Loucy (cell line): ENCODE measurements around the gene PTPN2.

ENCODE experiments used
- H2AFZ ChIP-seq: fragments of 200-600 bp; sonication (generic); 2 replicates; pipeline ENCODE4 v1.6.0; 2016; ENCODE audit warnings: antibody characterized with exemption, mild to moderate bottlenecking, low read length, moderate library complexity
- H3F3A ChIP-seq: fragments of 200-600 bp; 2 replicates; pipeline ENCODE4 v1.6.0; 2016; ENCODE audit warnings: antibody characterized with exemption, low read depth, mild to moderate bottlenecking
- H3K27me3 ChIP-seq: fragments of 200-600 bp; sonication (generic); 2 replicates; pipeline ENCODE4 v1.6.1; 2014; ENCODE audit warnings: low read length, mild to moderate bottlenecking; ENCODE audit not compliant: insufficient read depth, poor library complexity, severe bottlenecking
- H3K36me3 ChIP-seq: fragments of 200-600 bp; sonication (generic); 2 replicates; pipeline ENCODE4 v1.6.1; 2016; ENCODE audit warnings: low read length; ENCODE audit not compliant: insufficient read depth
- H3K4me1 ChIP-seq: fragments of 200-600 bp; sonication (generic); 2 replicates; pipeline ENCODE4 v1.5.1; 2014; ENCODE audit warnings: low read length, mild to moderate bottlenecking; ENCODE audit not compliant: insufficient read depth, poor library complexity, severe bottlenecking
- H3K4me2 ChIP-seq: fragments of 200-600 bp; sonication (generic); 2 replicates; pipeline ENCODE4 v1.6.0; 2014; ENCODE audit warnings: antibody characterized with exemption, low read length, low read depth, mild to moderate bottlenecking; ENCODE audit not compliant: poor library complexity, severe bottlenecking
- H3K4me3 ChIP-seq: fragments of 200-600 bp; sonication (generic); 2 replicates; pipeline ENCODE4 v1.5.1; 2014; ENCODE audit warnings: low read length, mild to moderate bottlenecking, mixed read lengths; ENCODE audit not compliant: poor library complexity, severe bottlenecking
- H3K79me2 ChIP-seq: fragments of 200-600 bp; sonication (generic); 2 replicates; pipeline ENCODE4 v1.6.1; 2014; ENCODE audit warnings: low read length; ENCODE audit not compliant: insufficient read depth
- H3K9ac ChIP-seq: fragments of 200-600 bp; sonication (generic); 2 replicates; pipeline ENCODE4 v1.6.0; 2014; ENCODE audit warnings: mild to moderate bottlenecking, low read depth, low read length, moderate library complexity; ENCODE audit not compliant: poor library complexity, severe bottlenecking
- H3K9me2 ChIP-seq: fragments of 200-600 bp; sonication (generic); replicated peaks from 2 replicates; pipeline ENCODE4 v1.6.1; 2016; ENCODE audit warnings: low read depth, low read length, mixed read lengths
- H3K9me3 ChIP-seq: fragments of 200-600 bp; sonication (generic); 2 replicates; pipeline ENCODE4 v1.6.1; 2014; ENCODE audit warnings: mild to moderate bottlenecking, antibody characterized with exemption, low read length, low read depth; ENCODE audit not compliant: insufficient read depth
- H4K20me1 ChIP-seq: fragments of 200-600 bp; sonication (generic); 2 replicates; pipeline ENCODE4 v1.6.0; 2014; ENCODE audit warnings: antibody characterized with exemption, low read length, mild to moderate bottlenecking; ENCODE audit not compliant: insufficient read depth, poor library complexity, severe bottlenecking
- CTCF ChIP-seq: fragments of 200-600 bp; sonication (generic); conservative IDR thresholded peaks from 2 replicates; pipeline ENCODE4 v1.5.1; 2014; ENCODE audit warnings: mild to moderate bottlenecking, antibody characterized with exemption, low read length
- EZH2phosphoT487 ChIP-seq: fragments of 200-600 bp; IDR thresholded peaks from 2 replicates; pipeline ENCODE4 v1.6.1; 2018; ENCODE audit warnings: antibody characterized with exemption, mild to moderate bottlenecking, moderate library complexity, borderline replicate concordance

PTPN2 gene

DNA sequence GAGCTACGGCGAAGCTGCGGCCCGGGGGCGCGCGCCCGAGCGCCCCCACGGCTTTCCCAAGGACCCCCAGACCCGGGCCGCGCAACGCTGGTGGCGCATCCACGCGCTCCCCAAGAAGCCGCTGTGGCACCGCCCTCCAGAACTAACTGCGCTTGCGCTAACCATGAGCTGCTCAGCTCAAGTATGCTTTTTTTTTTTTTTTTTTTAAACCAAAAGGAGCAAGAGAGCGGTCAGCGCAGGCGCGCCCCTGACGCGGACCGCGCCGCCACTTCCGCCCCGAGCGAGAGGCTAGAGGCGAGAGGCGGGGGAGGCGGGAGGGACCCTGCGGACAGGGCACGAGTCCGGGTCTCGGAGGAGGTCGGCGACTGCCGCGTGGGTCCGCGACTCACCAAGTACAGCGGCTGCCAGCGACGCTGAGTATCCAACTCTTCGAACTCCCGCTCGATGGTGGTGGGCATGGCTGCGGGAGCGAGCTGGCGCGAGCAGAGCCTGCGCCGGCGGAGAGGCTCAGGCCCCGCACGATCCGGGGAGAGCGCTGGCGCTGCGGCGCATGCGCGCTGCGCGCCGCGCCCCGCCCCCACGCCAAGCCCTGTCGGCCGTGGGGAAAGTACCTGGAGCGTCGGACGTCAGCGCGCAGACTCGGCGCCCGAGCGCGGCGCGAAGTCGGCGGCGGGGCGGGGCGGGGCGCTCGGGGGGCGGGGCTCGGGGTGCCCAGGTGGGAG, at the start of gene PTPN2:
PTPN2 (minus strand) TSS at position 554 of the 722 bp plus-strand sequence; CDS start at position 458, 96 bp downstream.
- no peaks in the 10 kb centered on the region for H3K27me3 ChIP-seq
- TF ChIP-seq CTCF, result no peak
- no peak for TF ChIP-seq EZH2phosphoT487
- peak within 1 kb of the TSS; percentile 91 for H3K4me3 ChIP-seq
- peaks cover 47% of the 10 kb centered on the region for H3K4me1 ChIP-seq
- H3K9me2 ChIP-seq, result no peaks in the 10 kb centered on the region
- H3K9ac ChIP-seq, result peak within 1 kb of the TSS; percentile 85
- H4K20me1 ChIP-seq, result peaks cover 39% of the 10 kb centered on the region
- peak within 1 kb of the TSS; percentile 93 for H2AFZ ChIP-seq
- H3K36me3 ChIP-seq, result no peaks in the 10 kb centered on the region
- no peaks in the 10 kb centered on the region for H3K9me3 ChIP-seq
- peaks cover 8% of the 10 kb centered on the region; the same call in 1 of the 2 replicates for H3F3A ChIP-seq
- H3K4me2 ChIP-seq, result peak within 1 kb of the TSS; percentile 99
- H3K79me2 ChIP-seq, result peaks cover 53% of the 10 kb centered on the region

DNA sequence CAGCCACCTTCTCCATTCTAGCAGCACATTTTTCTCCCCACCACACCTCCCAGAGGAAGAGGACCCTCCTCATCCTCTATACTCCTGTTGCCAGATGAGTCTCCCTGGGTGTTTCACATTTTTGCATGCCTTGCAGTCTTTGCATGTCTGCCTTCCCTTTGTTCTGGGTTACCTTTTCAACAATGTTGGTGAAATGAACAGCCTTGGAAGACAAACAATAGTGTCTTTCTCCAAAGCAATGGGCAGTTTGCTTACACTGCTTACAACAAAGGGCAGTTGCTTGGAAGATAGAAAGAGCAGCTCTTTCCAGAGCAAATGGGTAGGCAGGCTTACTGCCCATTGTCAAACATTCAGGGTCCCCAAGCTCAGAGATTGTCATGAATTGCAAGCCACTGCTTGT, 49.3 kb upstream of the PTPN2 start:
- H3K27me3 ChIP-seq, result no peaks in the 10 kb centered on the region
- no peaks in the 10 kb centered on the region for H3K36me3 ChIP-seq
- no peak overlapping the region for H3K4me2 ChIP-seq
- no peaks in the 10 kb centered on the region for H3K79me2 ChIP-seq
- H3K4me3 ChIP-seq, result no peak overlapping the region
- TF ChIP-seq EZH2phosphoT487, result no peak
- no peak for TF ChIP-seq CTCF
- no peaks in the 10 kb centered on the region for H3K9me2 ChIP-seq
- no peaks in the 10 kb centered on the region for H3F3A ChIP-seq
- H2AFZ ChIP-seq, result no peak overlapping the region
- H3K4me1 ChIP-seq, result peaks cover 3% of the 10 kb centered on the region
- no peaks in the 10 kb centered on the region for H3K9me3 ChIP-seq
- no peaks in the 10 kb centered on the region for H4K20me1 ChIP-seq
- H3K9ac ChIP-seq, result no peak overlapping the region

DNA sequence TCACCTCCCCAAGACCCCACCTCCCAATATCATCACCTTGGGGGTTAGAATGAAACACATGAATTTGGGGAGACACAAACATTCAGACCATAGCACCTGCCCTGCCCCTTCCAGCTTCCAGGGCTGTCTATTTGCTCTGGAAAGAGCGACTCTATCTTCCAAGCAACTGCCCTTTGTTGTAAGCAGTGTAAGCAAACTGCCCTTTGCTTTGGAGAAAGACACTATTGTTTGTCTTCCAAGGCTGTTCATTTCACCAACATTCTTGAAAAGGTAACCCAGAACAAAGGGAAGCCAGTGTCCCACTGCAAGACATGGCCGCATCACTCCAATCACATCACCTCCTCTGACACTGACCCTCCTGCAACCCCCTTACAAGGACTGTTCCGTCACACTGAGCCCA, 46.9 kb upstream of the PTPN2 start:
- H3F3A ChIP-seq, result no peaks in the 10 kb centered on the region
- no peak overlapping the region for H2AFZ ChIP-seq
- no peak overlapping the region for H3K4me2 ChIP-seq
- H3K27me3 ChIP-seq, result no peaks in the 10 kb centered on the region
- TF ChIP-seq CTCF (no peak), EZH2phosphoT487 (no peak)
- no peaks in the 10 kb centered on the region for H3K9me3 ChIP-seq
- no peaks in the 10 kb centered on the region for H4K20me1 ChIP-seq
- no peaks in the 10 kb centered on the region for H3K36me3 ChIP-seq
- no peaks in the 10 kb centered on the region for H3K79me2 ChIP-seq
- H3K9me2 ChIP-seq, result no peaks in the 10 kb centered on the region
- H3K9ac ChIP-seq, result no peak overlapping the region
- H3K4me1 ChIP-seq, result peaks cover 3% of the 10 kb centered on the region
- H3K4me3 ChIP-seq, result no peak overlapping the region
